Melanocyte of skin (primary cell): ENCODE results near the gene NUDT22. TPM values are rescaled to one million over a fixed set of nuclear protein-coding genes. Genes with fewer than 3 reads are reported as not detected.

Source experiments
- total RNA-seq, 2 donors: library from RNA; depleted of rRNA; stranded (reverse); fragments of >200 nt; gene quantifications; 2 replicates each; pipeline ENCODE4 v1.2.3, GENCODE V29; 2012

NUDT22 gene
- 10 to 100 TPM; 64.0 to 75.3 TPM for total RNA-seq

GRCh38 chr11:64225608-64226506 lies at the start of gene NUDT22, which contains the start of gene TRPT1:
TSS of gene NUDT22 (plus strand) at chr11:64226274. CDS start at chr11:64226653, 379 bp downstream.
TSS of gene TRPT1 (minus strand) at chr11:64226186. CDS start at chr11:64225860, 326 bp downstream.

GRCh38 chr11:64185693-64186491 lies 40.2 kb upstream of the NUDT22 start, which contains the start of gene STIP1:
TSS of gene STIP1 (plus strand) at chr11:64186171. CDS start at chr11:64186262, 91 bp downstream.

GRCh38 chr11:64206457-64207255 lies 19.4 kb upstream of the NUDT22 start, which contains the start of gene FERMT3:
TSS of gene FERMT3 (plus strand) at chr11:64206721. CDS start at chr11:64207365, 644 bp downstream.

GRCh38 chr11:64230171-64230984 lies 4.3 kb downstream of the NUDT22 start, which contains the start of gene DNAJC4:
TSS of gene DNAJC4 (plus strand) at chr11:64230548. CDS start at chr11:64230855, 307 bp downstream.

GRCh38 chr11:64233913-64234586 lies 8.0 kb downstream of the NUDT22 start, which contains the start of gene VEGFB:
TSS of gene VEGFB (plus strand) at chr11:64234584. CDS start at chr11:64234834, 250 bp downstream.

GRCh38 chr11:64240435-64241240 lies 14.6 kb downstream of the NUDT22 start, which contains the start of gene FKBP2:
TSS of gene FKBP2 (plus strand) at chr11:64241095. CDS start at chr11:64242388, 1,293 bp downstream.

GRCh38 chr11:64246871-64247728 lies 21.0 kb downstream of the NUDT22 start, which contains the start of gene PPP1R14B:
TSS of gene PPP1R14B (minus strand) at chr11:64246943. CDS start at chr11:64246673, 270 bp downstream.

GRCh38 chr11:64251016-64251752 lies 25.1 kb downstream of the NUDT22 start, which contains the start of gene PLCB3:
TSS of gene PLCB3 (plus strand) at chr11:64251530. CDS start at chr11:64251650, 120 bp downstream.

Other genes starting within 250 kb of the NUDT22 start
- gene OTUB1, start 239.8 kb upstream of the NUDT22 start, total RNA-seq = 10 to 100 TPM; 58.2 to 74.3 TPM
- gene FLRT1, start 190.3 kb upstream of the NUDT22 start, total RNA-seq = not detected
- gene MACROD1, start 60.2 kb upstream of the NUDT22 start, total RNA-seq = 10 to 100 TPM; 20.0 to 23.3 TPM
- gene STIP1, start 40.1 kb upstream of the NUDT22 start, total RNA-seq = 100 to 1,000 TPM; 176 to 357 TPM
- gene FERMT3, start 19.6 kb upstream of the NUDT22 start, total RNA-seq = 10 to 100 TPM; 31.6 to 41.3 TPM
- 10 to 100 TPM; 21.0 to 33.0 TPM for gene TRPT1, start 88 bp upstream of the NUDT22 start, total RNA-seq
- gene DNAJC4, start 4.3 kb downstream of the NUDT22 start, total RNA-seq = 10 to 100 TPM in 1 of 2 donors, 1 to 10 TPM in 1; 4.3 to 11.4 TPM
- 10 to 100 TPM; 42.6 to 57.1 TPM for gene VEGFB, start 8.3 kb downstream of the NUDT22 start, total RNA-seq
- 10 to 100 TPM; 28.2 to 57.3 TPM for gene FKBP2, start 14.8 kb downstream of the NUDT22 start, total RNA-seq
- 100 to 1,000 TPM in 1 of 2 donors, 10 to 100 TPM in 1; 66.8 to 144 TPM for gene PPP1R14B, start 20.7 kb downstream of the NUDT22 start, total RNA-seq
- 10 to 100 TPM; 20.0 to 28.0 TPM for gene PLCB3, start 25.3 kb downstream of the NUDT22 start, total RNA-seq
- gene BAD, start 58.4 kb downstream of the NUDT22 start, total RNA-seq = 10 to 100 TPM; 60.6 to 69.5 TPM
- gene GPR137, start 59.6 kb downstream of the NUDT22 start, total RNA-seq = 10 to 100 TPM; 16.0 to 21.7 TPM
- gene KCNK4, start 65.0 kb downstream of the NUDT22 start, total RNA-seq = under 1 TPM in 1 of 2 donors, not detected in 1; 0.34 TPM
- gene CATSPERZ, start 74.1 kb downstream of the NUDT22 start, total RNA-seq = under 1 TPM; 0.34 to 0.67 TPM
- gene ESRRA, start 79.2 kb downstream of the NUDT22 start, total RNA-seq = 10 to 100 TPM; 29.9 to 37.6 TPM
- 100 to 1,000 TPM; 121 to 195 TPM for gene TRMT112, start 91.3 kb downstream of the NUDT22 start, total RNA-seq
- gene PRDX5, start 91.8 kb downstream of the NUDT22 start, total RNA-seq = 100 to 1,000 TPM; 128 to 150 TPM
- 1 to 10 TPM; 2.1 to 2.7 TPM for gene CCDC88B, start 113.9 kb downstream of the NUDT22 start, total RNA-seq
- 10 to 100 TPM; 48.6 to 50.2 TPM for gene RPS6KA4, start 132.9 kb downstream of the NUDT22 start, total RNA-seq